Natural killer cell (primary cell): ENCODE results near the gene RENBP. TPM values are rescaled to one million over a fixed set of nuclear protein-coding genes. Genes with fewer than 3 reads are reported as not detected.

Experiments
- ATAC-seq, 3 donors: fragments of 150-1000 bp in 2 of 3; fragments of 200-7000 bp in 1 of 3; cut with Tn5 transposase; 1 replicate in 1 of 3; 2 replicates in 2 of 3; pipeline ENCODE4 v1.10.0; 2021; ENCODE audit warnings: mild to moderate bottlenecking in 2 of 3, moderate library complexity in 2 of 3
- DNase-seq, 2 donors: peaks; one replicate each; pipeline versions ENCODE4 v3.0.0 to v3.0.0-alpha.2; 2013 to 2021; ENCODE audit warnings: mixed read lengths in 1 of 2
- H3K27ac ChIP-seq: one replicate; pipeline ENCODE4 v1.5.1; 2013; ENCODE audit warnings: mild to moderate bottlenecking, low read length
- H3K27me3 ChIP-seq: one replicate; pipeline ENCODE4 v1.6.1; 2013; ENCODE audit warnings: low read length; ENCODE audit not compliant: control insufficient read depth, insufficient read depth
- H3K36me3 ChIP-seq: one replicate; pipeline ENCODE4 v1.6.1; 2013; ENCODE audit warnings: low read length; ENCODE audit not compliant: control insufficient read depth, insufficient read depth
- H3K4me1 ChIP-seq: one replicate; pipeline ENCODE4 v1.6.1; 2013; ENCODE audit warnings: low read length; ENCODE audit not compliant: control insufficient read depth, insufficient read depth
- H3K4me3 ChIP-seq: one replicate; pipeline ENCODE4 v1.5.1; 2013; ENCODE audit warnings: low read length
- H3K9me3 ChIP-seq: one replicate; pipeline ENCODE4 v1.6.1; 2013; ENCODE audit warnings: low read length; ENCODE audit not compliant: control insufficient read depth, insufficient read depth
- H3K27ac Mint-ChIP-seq, 2 donors: one replicate each; pipeline ENCODE4 v1.8.0; 2022; ENCODE audit warnings: mild to moderate bottlenecking in 2 of 2, mixed read lengths in 2 of 2, moderate library complexity in 1 of 2
- H3K27me3 Mint-ChIP-seq, 2 donors: one replicate each; pipeline ENCODE4 v1.8.0; 2022; ENCODE audit warnings: low read depth in 2 of 2, mixed read lengths in 2 of 2
- H3K36me3 Mint-ChIP-seq: one replicate; pipeline ENCODE4 v1.8.0; 2022; ENCODE audit warnings: mixed read lengths
- H3K4me1 Mint-ChIP-seq, 2 donors: one replicate each; pipeline ENCODE4 v1.8.0; 2022; ENCODE audit warnings: mixed read lengths in 2 of 2
- H3K4me3 Mint-ChIP-seq: one replicate; pipeline ENCODE4 v1.8.0; 2022; ENCODE audit warnings: mild to moderate bottlenecking, moderate library complexity, mixed read lengths
- H3K9me3 Mint-ChIP-seq, 2 donors: one replicate each; pipeline ENCODE4 v1.8.0; 2022; ENCODE audit warnings: mixed read lengths in 2 of 2
- CTCF ChIP-seq: fragments of 200-600 bp; IDR thresholded peaks from one replicate; pipeline ENCODE4 v1.8.0; 2022; ENCODE audit warnings: antibody characterized with exemption
- WGBS: methylation state at CpG from one replicate; pipeline ENCODE4 v1.1.7; 2013; ENCODE audit warnings: missing lambda C conversion rate; ENCODE audit not compliant: insufficient coverage; 5-methylcytosine and 5-hydroxymethylcytosine counted together
- intact Hi-C: fragments of 100-400 bp; cut with micrococcal nuclease; formaldehyde crosslinking; loops from one replicate; pipeline ENCODE4 v1.14.2; 2022
- total RNA-seq, 4 donors: library from RNA; stranded (reverse); fragments of 120-200 nt in 1 of 4; gene quantifications; one replicate each; pipeline versions ENCODE4 v1.2.3 to v1.2.4, GENCODE V29; 2013 to 2022

Gene RENBP
- total RNA-seq, 3 donors from 2014 or later (not counting 1 experiment from before 2014, with no cell fraction given) = 14.3 to 17.1 (median 15.2) TPM

GRCh38 chrX:153922932-153923857 is 21.2 kb downstream of the RENBP start:
- Histone ChIP-seq H3K4me1 (peaks cover 69% of the 10 kb centered on the region), H3K36me3 (peaks cover 21% of the 10 kb centered on the region), H3K27ac (peak overlapping the region; percentile 25), H3K4me3 (no peak overlapping the region), H3K27me3 (no peaks in the 10 kb centered on the region), H3K9me3 (no peaks in the 10 kb centered on the region)
- Mint-ChIP-seq H3K4me3 (peak overlapping the region; percentile 90), H3K36me3 (no peaks in the 10 kb centered on the region), H3K27me3 (no peaks in the 10 kb centered on the region), H3K9me3 (no peaks in the 10 kb centered on the region), H3K27ac (peak overlapping the region; percentile 91 to 96), H3K4me1 (peaks cover 31 to 51% of the 10 kb centered on the region in 2 donors)
- TF ChIP-seq CTCF = no peak
- ATAC-seq (no peak), DNase-seq (peak in 1 of 2 donors; percentile 36)
- WGBS = 44% methylated on average over 25 of the region's 25 CpGs
- intact Hi-C loops = loop anchor here (10.0 kb wide), 1 partner anchor 172 kb away; the partner anchor contains the start of gene MECP2

GRCh38 chrX:153921511-153922446 is 22.7 kb downstream of the RENBP start:
- Mint-ChIP-seq H3K36me3 (no peaks in the 10 kb centered on the region), H3K4me3 (peak overlapping the region; percentile 73), H3K4me1 (peaks cover 30 to 39% of the 10 kb centered on the region in 2 donors), H3K9me3 (no peaks in the 10 kb centered on the region), H3K27ac (peak overlapping the region; percentile 91 to 96), H3K27me3 (no peaks in the 10 kb centered on the region)
- H3K27ac ChIP-seq = peak overlapping the region; percentile 30
- H3K9me3 ChIP-seq = no peaks in the 10 kb centered on the region
- H3K36me3 ChIP-seq = peaks cover 30% of the 10 kb centered on the region
- DNase-seq (peak in 1 of 2 donors; percentile 29), ATAC-seq (no peak)
- intact Hi-C loops = loop anchor here (10.0 kb wide), 1 partner anchor 173 kb away; the partner anchor contains the start of gene MECP2
- H3K27me3 ChIP-seq = no peaks in the 10 kb centered on the region
- H3K4me3 ChIP-seq = peak overlapping the region; percentile 3
- WGBS = 63% methylated on average over 37 of the region's 40 CpGs
- H3K4me1 ChIP-seq = peaks cover 59% of the 10 kb centered on the region
- TF ChIP-seq CTCF = no peak

- Mint-ChIP-seq H3K4me1 (peaks cover 36 to 39% of the 10 kb centered on the region in 2 donors), H3K4me3 (no peak overlapping the region), H3K36me3 (no peaks in the 10 kb centered on the region), H3K27ac (no peak overlapping the region), H3K9me3 (no peaks in the 10 kb centered on the region), H3K27me3 (no peaks in the 10 kb centered on the region)
- Histone ChIP-seq H3K4me3 (no peak overlapping the region), H3K4me1 (peaks cover 53% of the 10 kb centered on the region), H3K36me3 (peaks cover 32% of the 10 kb centered on the region), H3K27ac (no peak overlapping the region), H3K27me3 (no peaks in the 10 kb centered on the region), H3K9me3 (no peaks in the 10 kb centered on the region)
- ATAC-seq (no peak), DNase-seq (no peak)
- TF ChIP-seq CTCF = no peak
- intact Hi-C loops = loop anchor here (10.0 kb wide), 1 partner anchor 174 kb away; the partner anchor contains the start of gene MECP2
- 90% methylated on average over 16 of the region's 16 CpGs for WGBS
Observed at GRCh38 chrX:153921070-153921469, 23.4 kb downstream of the RENBP start.
